Stimulated activated CD8-positive, alpha-beta memory T cell treated with anti-CD3 and anti-CD28 coated beads, Interleukin-2, amount 100 ng/mL, for 1 hour (primary cell): ENCODE data around the gene BARHL1.

ENCODE experiments used
- DNase-seq, 2 donors: peaks; one replicate each; pipeline ENCODE4 v3.0.0-alpha.2; 2020; ENCODE audit warnings: low read depth in 2 of 2

Gene BARHL1

GRCh38 chr9:132587592-132587955 lies 5.2 kb downstream of the BARHL1 start:
- no peak for DNase-seq

GRCh38 chr9:132588098-132588497 lies 5.7 kb downstream of the BARHL1 start:
- no peak for DNase-seq

- DNase-seq: no peak
Observed at GRCh38 chr9:132588501-132589147, 6.2 kb downstream of the BARHL1 start.

- no peak for DNase-seq
Observed at GRCh38 chr9:132589148-132590036, 7.0 kb downstream of the BARHL1 start.

- DNase-seq: no peak
Observed at GRCh38 chr9:132590037-132590317, 7.6 kb downstream of the BARHL1 start.

- DNase-seq: no peak
Observed at GRCh38 chr9:132590318-132591182, 8.1 kb downstream of the BARHL1 start.

GRCh38 chr9:132591244-132591643 lies 8.8 kb downstream of the BARHL1 start:
- DNase-seq: no peak

GRCh38 chr9:132591751-132592314 lies 9.4 kb downstream of the BARHL1 start:
- DNase-seq: no peak

- DNase-seq: no peak
Observed at GRCh38 chr9:132592451-132592850, 10.0 kb downstream of the BARHL1 start.

GRCh38 chr9:132594412-132594811 lies 12.0 kb downstream of the BARHL1 start:
- no peak for DNase-seq

- DNase-seq: no peak
Observed at GRCh38 chr9:132595319-132595718, 12.9 kb downstream of the BARHL1 start.

- DNase-seq: no peak
Observed at GRCh38 chr9:132596200-132596599, 13.8 kb downstream of the BARHL1 start.

- no peak for DNase-seq
Observed at GRCh38 chr9:132597073-132597775, 14.8 kb downstream of the BARHL1 start.

- DNase-seq: no peak
Observed at GRCh38 chr9:132600326-132600984, 18.0 kb downstream of the BARHL1 start.

- no peak for DNase-seq
Observed at GRCh38 chr9:132602207-132602606, 19.8 kb downstream of the BARHL1 start.

- DNase-seq: no peak
Observed at GRCh38 chr9:132605387-132605786, 23.0 kb downstream of the BARHL1 start.

- no peak for DNase-seq
Observed at GRCh38 chr9:132606066-132606465, 23.7 kb downstream of the BARHL1 start.

GRCh38 chr9:132609184-132609583 lies 26.8 kb downstream of the BARHL1 start:
- DNase-seq: no peak

- DNase-seq: no peak
Observed at GRCh38 chr9:132609829-132610228, 27.4 kb downstream of the BARHL1 start.

- no peak for DNase-seq
Observed at GRCh38 chr9:132610661-132611060, 28.3 kb downstream of the BARHL1 start.

GRCh38 chr9:132614324-132614723 lies 31.9 kb downstream of the BARHL1 start:
- no peak for DNase-seq
